Measurements from ENCODE around the gene CTNNA2. TPM values are rescaled to one million over a fixed set of nuclear protein-coding genes. Genes with fewer than 3 reads are reported as not detected.

The CTNNA2 gene
- total RNA-seq, 2 experiments from 2014 or later: not detected

- CTCF ChIA-PET: no interaction called here
- Mint-ChIP-seq H3K27ac (no peak overlapping the region), H3K9me3 (ENCODE audit: low read depth) (peaks cover 3% of the 10 kb centered on the region), H3K27me3 (no peaks in the 10 kb centered on the region), H3K4me3 (no peak overlapping the region), H3K4me1 (no peaks in the 10 kb centered on the region), H3K36me3 (no peaks in the 10 kb centered on the region)
- ATAC-seq (no peak), DNase-seq (no peak)
Observed at GRCh38 chr2:79844011-79844410, 331.2 kb downstream of the CTNNA2 start.

- CTCF ChIA-PET: no interaction called here
- Mint-ChIP-seq H3K4me1 (no peaks in the 10 kb centered on the region), H3K4me3 (no peak overlapping the region), H3K27ac (no peak overlapping the region), H3K9me3 (ENCODE audit: low read depth) (peaks cover 3% of the 10 kb centered on the region), H3K36me3 (no peaks in the 10 kb centered on the region), H3K27me3 (no peaks in the 10 kb centered on the region)
- ATAC-seq (no peak), DNase-seq (no peak)
Observed at GRCh38 chr2:79846878-79847277, 334.0 kb downstream of the CTNNA2 start.

- no peak for DNase-seq
- CTCF ChIA-PET: no interaction called here
- no peak overlapping the region for H3K27ac Mint-ChIP-seq
- no peak for ATAC-seq
- no peaks in the 10 kb centered on the region for H3K36me3 Mint-ChIP-seq
- no peaks in the 10 kb centered on the region for H3K4me1 Mint-ChIP-seq
- H3K27me3 Mint-ChIP-seq: no peaks in the 10 kb centered on the region
- peaks cover 6% of the 10 kb centered on the region for H3K9me3 Mint-ChIP-seq (ENCODE audit: low read depth)
- H3K4me3 Mint-ChIP-seq: no peak overlapping the region
Observed at GRCh38 chr2:79849241-79849640, 336.4 kb downstream of the CTNNA2 start.

- Mint-ChIP-seq H3K4me1 (no peaks in the 10 kb centered on the region), H3K4me3 (no peak overlapping the region)
- no peak for ATAC-seq
Observed at GRCh38 chr2:79849949-79850348, 337.1 kb downstream of the CTNNA2 start.

GRCh38 chr2:79850912-79851311 is 338.1 kb downstream of the CTNNA2 start:
- Mint-ChIP-seq H3K4me3 (no peak overlapping the region), H3K36me3 (no peaks in the 10 kb centered on the region), H3K4me1 (no peaks in the 10 kb centered on the region), H3K9me3 (ENCODE audit: low read depth) (peaks cover 9% of the 10 kb centered on the region), H3K27me3 (no peaks in the 10 kb centered on the region), H3K27ac (no peak overlapping the region)
- CTCF ChIA-PET: no interaction called here
- ATAC-seq (no peak), DNase-seq (no peak)

More at GRCh38 chr2:79849949-79850348, 337.1 kb downstream of the CTNNA2 start:
- CTCF ChIA-PET: no interaction called here
- DNase-seq: no peak
- Mint-ChIP-seq H3K27me3 (no peaks in the 10 kb centered on the region), H3K9me3 (ENCODE audit: low read depth) (peaks cover 7% of the 10 kb centered on the region), H3K36me3 (no peaks in the 10 kb centered on the region), H3K27ac (no peak overlapping the region)

GRCh38 chr2:79855264-79856006 is 342.6 kb downstream of the CTNNA2 start:
- H3K4me1 Mint-ChIP-seq: no peaks in the 10 kb centered on the region
- H3K9me3 Mint-ChIP-seq (ENCODE audit: low read depth): peaks cover 9% of the 10 kb centered on the region
- CTCF ChIA-PET: no interaction called here
- no peak overlapping the region for H3K27ac Mint-ChIP-seq
- DNase-seq (no peak), ATAC-seq (no peak)
- no peak overlapping the region for H3K4me3 Mint-ChIP-seq
- H3K36me3 Mint-ChIP-seq: no peaks in the 10 kb centered on the region
- H3K27me3 Mint-ChIP-seq: no peaks in the 10 kb centered on the region

- Mint-ChIP-seq H3K27me3 (no peaks in the 10 kb centered on the region), H3K4me1 (no peaks in the 10 kb centered on the region), H3K36me3 (no peaks in the 10 kb centered on the region), H3K27ac (no peak overlapping the region), H3K4me3 (no peak overlapping the region), H3K9me3 (ENCODE audit: low read depth) (peaks cover 6% of the 10 kb centered on the region)
- ATAC-seq (no peak), DNase-seq (no peak)
- CTCF ChIA-PET: interaction anchor here (0.6 kb wide), 1 partner anchor 104 kb away, joined by 3 read pairs; no protein-coding TSS in a partner anchor
Observed at GRCh38 chr2:79857888-79858287, 345.0 kb downstream of the CTNNA2 start.

GRCh38 chr2:79860228-79861058 is 347.6 kb downstream of the CTNNA2 start:
- no peak for ATAC-seq
- no peak for DNase-seq

GRCh38 chr2:79861059-79861374 is 348.2 kb downstream of the CTNNA2 start:
- H3K27ac Mint-ChIP-seq: no peak overlapping the region
- H3K9me3 Mint-ChIP-seq (ENCODE audit: low read depth): no peaks in the 10 kb centered on the region
- H3K4me1 Mint-ChIP-seq: no peaks in the 10 kb centered on the region
- ATAC-seq: no peak
- no peak overlapping the region for H3K4me3 Mint-ChIP-seq
- no peaks in the 10 kb centered on the region for H3K36me3 Mint-ChIP-seq
- no peak for DNase-seq
- CTCF ChIA-PET: no interaction called here
- no peaks in the 10 kb centered on the region for H3K27me3 Mint-ChIP-seq

More at GRCh38 chr2:79860228-79861058, 347.6 kb downstream of the CTNNA2 start:
- no peaks in the 10 kb centered on the region for H3K36me3 Mint-ChIP-seq
- H3K27me3 Mint-ChIP-seq: no peaks in the 10 kb centered on the region
- no peak overlapping the region for H3K4me3 Mint-ChIP-seq
- no peaks in the 10 kb centered on the region for H3K4me1 Mint-ChIP-seq
- H3K27ac Mint-ChIP-seq: no peak overlapping the region
- no peaks in the 10 kb centered on the region for H3K9me3 Mint-ChIP-seq (ENCODE audit: low read depth)
- CTCF ChIA-PET: no interaction called here

- no peak for ATAC-seq
- no peak for DNase-seq
- peaks cover 2% of the 10 kb centered on the region for H3K9me3 Mint-ChIP-seq (ENCODE audit: low read depth)
- no peak overlapping the region for H3K4me3 Mint-ChIP-seq
- H3K4me1 Mint-ChIP-seq: no peaks in the 10 kb centered on the region
- H3K36me3 Mint-ChIP-seq: no peaks in the 10 kb centered on the region
- no peaks in the 10 kb centered on the region for H3K27me3 Mint-ChIP-seq
- CTCF ChIA-PET: no interaction called here
- H3K27ac Mint-ChIP-seq: no peak overlapping the region
Observed at GRCh38 chr2:79862756-79863155, 349.9 kb downstream of the CTNNA2 start.

- DNase-seq (no peak), ATAC-seq (no peak)
- Mint-ChIP-seq H3K9me3 (ENCODE audit: low read depth) (peaks cover 3% of the 10 kb centered on the region), H3K27me3 (no peaks in the 10 kb centered on the region), H3K4me3 (no peak overlapping the region), H3K36me3 (no peaks in the 10 kb centered on the region), H3K4me1 (no peaks in the 10 kb centered on the region), H3K27ac (no peak overlapping the region)
- CTCF ChIA-PET: no interaction called here
Observed at GRCh38 chr2:79872656-79873055, 359.8 kb downstream of the CTNNA2 start.

- CTCF ChIA-PET: no interaction called here
- no peaks in the 10 kb centered on the region for H3K27me3 Mint-ChIP-seq
- no peaks in the 10 kb centered on the region for H3K4me1 Mint-ChIP-seq
- no peak overlapping the region for H3K27ac Mint-ChIP-seq
- DNase-seq: no peak
- ATAC-seq: no peak
- H3K36me3 Mint-ChIP-seq: no peaks in the 10 kb centered on the region
- H3K9me3 Mint-ChIP-seq (ENCODE audit: low read depth): peaks cover 3% of the 10 kb centered on the region
- H3K4me3 Mint-ChIP-seq: no peak overlapping the region
Observed at GRCh38 chr2:79874015-79874414, 361.2 kb downstream of the CTNNA2 start.

- ATAC-seq: no peak
- H3K4me3 Mint-ChIP-seq: no peak overlapping the region
- peaks cover 3% of the 10 kb centered on the region for H3K9me3 Mint-ChIP-seq (ENCODE audit: low read depth)
- H3K36me3 Mint-ChIP-seq: no peaks in the 10 kb centered on the region
- DNase-seq: no peak
- H3K27me3 Mint-ChIP-seq: no peaks in the 10 kb centered on the region
- H3K4me1 Mint-ChIP-seq: no peaks in the 10 kb centered on the region
- no peak overlapping the region for H3K27ac Mint-ChIP-seq
- CTCF ChIA-PET: no interaction called here
Observed at GRCh38 chr2:79876430-79876829, 363.6 kb downstream of the CTNNA2 start.

- CTCF ChIA-PET: no interaction called here
- ATAC-seq: no peak
- no peaks in the 10 kb centered on the region for H3K27me3 Mint-ChIP-seq
Observed at GRCh38 chr2:79882548-79882947, 369.7 kb downstream of the CTNNA2 start.

More at GRCh38 chr2:79882548-79882947, 369.7 kb downstream of the CTNNA2 start:
- no peak overlapping the region for H3K4me3 Mint-ChIP-seq
- no peaks in the 10 kb centered on the region for H3K36me3 Mint-ChIP-seq
- no peak overlapping the region for H3K27ac Mint-ChIP-seq
- no peak for DNase-seq
- no peaks in the 10 kb centered on the region for H3K9me3 Mint-ChIP-seq (ENCODE audit: low read depth)
- no peaks in the 10 kb centered on the region for H3K4me1 Mint-ChIP-seq
